Measurements from ENCODE around the gene NBDY.

DNA sequence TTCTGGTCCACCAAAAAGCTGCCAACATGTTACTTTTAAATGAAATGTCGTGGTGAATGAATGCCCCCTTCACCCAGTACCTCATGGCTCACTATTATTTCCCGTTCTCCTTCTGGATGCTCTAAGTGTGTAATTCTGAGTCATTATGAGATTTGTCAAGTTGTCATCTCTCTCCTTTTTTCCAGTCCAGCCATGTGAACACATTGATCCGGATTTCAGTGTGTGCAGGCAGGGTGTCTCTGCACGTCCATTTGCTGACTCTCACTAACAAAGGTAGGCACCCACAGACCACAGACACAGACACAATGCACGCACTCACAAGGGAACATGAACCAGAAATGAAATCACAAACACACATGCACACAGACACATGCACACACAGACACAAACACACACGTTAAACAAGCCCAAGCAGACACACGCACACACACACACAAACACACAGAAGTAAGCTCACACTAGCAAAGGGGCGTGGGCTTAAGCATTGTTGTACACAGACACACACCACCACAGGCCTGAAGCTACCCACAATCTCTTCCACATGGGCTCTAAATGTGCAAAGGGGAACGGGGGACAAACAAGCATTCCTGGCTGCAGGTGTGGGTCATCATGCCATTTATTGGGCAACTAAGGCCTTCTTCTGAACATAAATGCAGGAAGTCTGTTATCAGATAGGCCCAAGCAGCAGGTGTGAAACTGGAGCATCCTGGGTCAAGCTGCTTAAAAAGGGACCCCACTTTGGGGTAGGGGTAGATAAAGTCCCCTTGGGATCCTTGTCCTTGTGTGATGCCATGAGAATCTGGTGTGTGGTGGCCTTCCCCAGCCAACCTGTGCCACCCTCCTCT, 58.1 kb downstream of the NBDY start:
- TF ChIP-seq, protein P1, sequence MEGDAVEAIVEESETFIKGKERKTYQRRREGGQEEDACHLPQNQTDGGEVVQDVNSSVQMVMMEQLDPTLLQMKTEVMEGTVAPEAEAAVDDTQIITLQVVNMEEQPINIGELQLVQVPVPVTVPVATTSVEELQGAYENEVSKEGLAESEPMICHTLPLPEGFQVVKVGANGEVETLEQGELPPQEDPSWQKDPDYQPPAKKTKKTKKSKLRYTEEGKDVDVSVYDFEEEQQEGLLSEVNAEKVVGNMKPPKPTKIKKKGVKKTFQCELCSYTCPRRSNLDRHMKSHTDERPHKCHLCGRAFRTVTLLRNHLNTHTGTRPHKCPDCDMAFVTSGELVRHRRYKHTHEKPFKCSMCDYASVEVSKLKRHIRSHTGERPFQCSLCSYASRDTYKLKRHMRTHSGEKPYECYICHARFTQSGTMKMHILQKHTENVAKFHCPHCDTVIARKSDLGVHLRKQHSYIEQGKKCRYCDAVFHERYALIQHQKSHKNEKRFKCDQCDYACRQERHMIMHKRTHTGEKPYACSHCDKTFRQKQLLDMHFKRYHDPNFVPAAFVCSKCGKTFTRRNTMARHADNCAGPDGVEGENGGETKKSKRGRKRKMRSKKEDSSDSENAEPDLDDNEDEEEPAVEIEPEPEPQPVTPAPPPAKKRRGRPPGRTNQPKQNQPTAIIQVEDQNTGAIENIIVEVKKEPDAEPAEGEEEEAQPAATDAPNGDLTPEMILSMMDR (conservative IDR thresholded peaks at IDR 0.05 in 1 of 2, IDR thresholded peaks at IDR 0.05 in 1 of 2; ENCODE audit: extremely low read depth in 1 of 2, insufficient read depth in 1 of 2, low read depth in 1 of 2, low read length in 2 of 2): no peak
- no peak for TF ChIP-seq EZH2 (IDR thresholded peaks at IDR 0.05; ENCODE audit: borderline replicate concordance, low read length)
